ENCODE measurements around the gene SREBF2.
A peak's percentile ranks its signal among the peaks of the same experiment; 100 is the strongest.

SREBF2 gene

DNA sequence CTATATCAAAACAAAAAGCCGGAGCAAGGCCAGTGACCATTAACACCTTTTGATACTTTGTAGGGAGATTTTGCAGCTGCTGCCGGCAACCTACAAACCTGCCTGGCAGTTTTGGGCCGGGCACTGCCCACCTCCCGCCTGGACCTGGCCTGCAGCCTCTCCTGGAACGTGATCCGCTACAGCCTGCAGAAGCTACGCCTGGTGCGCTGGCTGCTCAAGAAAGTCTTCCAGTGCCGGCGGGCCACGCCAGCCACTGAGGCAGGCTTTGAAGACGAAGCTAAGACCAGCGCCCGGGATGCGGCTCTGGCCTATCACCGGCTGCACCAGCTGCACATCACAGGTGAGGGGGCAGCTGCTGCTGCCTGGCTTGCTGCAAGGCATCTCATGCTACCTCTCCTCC lies 47.7 kb downstream of the SREBF2 start:
- no peak for DNase-seq

DNA sequence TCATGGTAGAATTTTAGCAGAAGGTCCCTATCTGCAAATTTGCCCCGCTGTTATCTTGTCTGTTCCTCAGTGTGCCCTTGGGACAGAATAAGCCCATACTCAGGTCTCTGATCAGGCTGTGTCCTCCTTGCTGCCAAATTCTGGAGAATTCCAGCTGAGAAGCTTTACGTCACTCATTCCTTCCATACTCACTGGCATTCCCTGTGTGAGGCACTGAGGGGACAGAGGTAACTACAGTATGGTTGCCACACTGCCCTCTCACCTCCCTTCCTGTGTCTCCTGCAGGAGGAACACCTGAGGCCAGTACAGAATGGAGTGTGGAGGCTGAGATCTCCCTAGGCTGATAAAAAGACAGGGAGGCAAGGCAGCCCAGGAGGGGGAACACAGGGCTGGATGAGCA lies 50.5 kb downstream of the SREBF2 start:
- DNase-seq, result no peak

DNA sequence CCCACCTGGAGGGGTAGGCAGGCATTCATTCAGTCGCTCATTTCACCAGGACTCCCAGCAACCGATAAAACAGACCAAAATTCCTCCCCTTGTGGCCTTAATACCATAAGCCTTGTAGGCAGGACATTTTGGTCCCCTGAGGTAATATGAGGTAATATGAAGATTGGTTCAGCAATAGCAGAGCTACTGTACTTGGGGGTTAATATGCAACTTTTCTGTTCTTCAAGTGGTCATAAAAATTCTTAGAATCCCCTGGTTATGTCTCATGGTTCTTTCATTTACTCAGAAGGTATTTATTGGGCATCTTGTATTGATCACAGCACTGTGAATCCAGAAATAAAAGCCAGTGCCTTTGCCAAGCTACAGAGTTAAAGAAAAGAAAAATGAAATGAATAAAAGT lies 52.2 kb downstream of the SREBF2 start:
- DNase-seq, result no peak

DNA sequence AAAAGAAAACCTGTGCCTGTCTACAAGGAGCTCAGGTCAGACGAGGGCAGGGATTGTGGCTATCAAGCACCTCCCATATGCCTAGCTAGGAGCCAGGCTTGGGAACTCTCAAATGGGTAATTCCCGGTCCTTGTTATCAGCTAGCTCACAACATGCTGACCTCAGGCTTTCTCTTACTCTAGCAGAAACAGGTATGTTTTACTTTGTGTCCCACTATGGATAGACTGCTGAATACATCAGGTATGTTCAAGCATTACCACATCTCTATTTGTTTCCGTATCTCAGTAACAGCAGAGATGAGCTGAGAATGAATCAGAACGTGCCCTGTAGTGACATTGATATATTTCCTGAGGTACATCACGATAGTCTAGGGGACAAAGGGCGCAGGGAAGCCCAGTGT lies 52.6 kb downstream of the SREBF2 start:
- no peak for DNase-seq

DNA sequence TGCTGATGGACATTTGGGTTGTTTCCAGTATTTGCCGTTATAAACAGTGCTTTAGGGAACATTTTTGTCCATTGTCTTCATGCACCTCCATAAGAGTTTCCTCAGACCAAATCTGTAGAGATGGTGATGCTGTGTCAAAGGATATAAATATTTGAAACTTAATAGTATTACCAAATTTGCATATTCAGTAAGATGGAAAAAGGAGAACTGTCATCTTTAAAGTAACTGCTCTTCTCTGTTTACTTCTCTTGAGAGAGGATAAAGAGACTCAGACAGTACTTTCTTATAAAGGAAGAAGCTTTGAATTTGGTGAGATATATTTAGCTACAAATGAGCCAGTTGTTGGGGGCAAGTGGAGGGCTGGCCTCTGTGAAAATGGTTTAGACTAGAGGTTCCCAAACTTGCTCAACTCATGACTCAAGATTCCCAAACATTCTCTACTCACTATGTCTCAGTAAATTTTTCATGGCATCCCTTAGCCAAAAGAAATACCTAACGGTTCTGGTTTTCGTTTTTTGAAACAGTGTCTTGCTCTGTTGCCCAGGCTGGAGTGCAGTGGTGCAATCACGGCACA lies 55.8 kb downstream of the SREBF2 start:
- DNase-seq, result no peak

DNA sequence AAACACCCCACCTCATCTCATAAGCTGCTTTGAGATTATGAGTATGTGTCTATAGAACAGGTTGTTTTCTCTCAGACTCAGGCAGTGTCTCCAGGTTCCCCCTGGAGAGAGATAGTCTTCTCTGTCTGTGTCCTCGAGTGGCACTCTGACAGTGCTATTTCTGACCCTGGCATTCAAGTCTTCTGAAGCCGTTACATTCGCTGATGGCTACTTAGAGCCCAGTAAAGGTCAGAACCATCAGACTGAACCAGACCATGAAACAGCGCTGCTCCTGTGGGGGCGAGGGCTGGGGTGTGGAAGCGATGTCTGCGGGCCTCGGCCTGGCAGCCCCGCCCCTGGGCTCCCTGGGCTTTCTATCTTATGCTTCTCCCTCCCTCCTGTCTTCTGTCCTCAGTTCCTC lies 58.5 kb downstream of the SREBF2 start:
- no peak for DNase-seq

DNA sequence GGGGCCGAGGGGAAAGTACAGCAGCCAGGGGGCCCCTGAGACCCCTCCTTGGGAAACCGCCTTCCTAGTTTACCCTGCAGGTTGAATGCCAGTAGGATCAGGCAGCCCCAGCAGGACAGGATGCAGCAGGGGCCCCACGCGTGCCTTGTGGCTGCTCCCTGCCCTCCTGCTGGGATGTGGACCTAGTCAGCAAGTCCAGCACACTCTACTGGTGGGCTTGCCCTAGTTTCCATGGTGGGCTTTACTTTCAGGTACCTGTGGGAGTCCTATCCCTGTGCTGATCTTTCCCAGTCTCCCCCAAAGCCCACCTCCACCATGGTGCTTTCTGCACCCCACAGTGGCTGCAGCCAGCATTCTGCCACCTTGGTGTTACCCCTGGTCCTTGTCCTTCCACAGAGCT lies 59.8 kb downstream of the SREBF2 start:
- DNase-seq, result no peak

DNA sequence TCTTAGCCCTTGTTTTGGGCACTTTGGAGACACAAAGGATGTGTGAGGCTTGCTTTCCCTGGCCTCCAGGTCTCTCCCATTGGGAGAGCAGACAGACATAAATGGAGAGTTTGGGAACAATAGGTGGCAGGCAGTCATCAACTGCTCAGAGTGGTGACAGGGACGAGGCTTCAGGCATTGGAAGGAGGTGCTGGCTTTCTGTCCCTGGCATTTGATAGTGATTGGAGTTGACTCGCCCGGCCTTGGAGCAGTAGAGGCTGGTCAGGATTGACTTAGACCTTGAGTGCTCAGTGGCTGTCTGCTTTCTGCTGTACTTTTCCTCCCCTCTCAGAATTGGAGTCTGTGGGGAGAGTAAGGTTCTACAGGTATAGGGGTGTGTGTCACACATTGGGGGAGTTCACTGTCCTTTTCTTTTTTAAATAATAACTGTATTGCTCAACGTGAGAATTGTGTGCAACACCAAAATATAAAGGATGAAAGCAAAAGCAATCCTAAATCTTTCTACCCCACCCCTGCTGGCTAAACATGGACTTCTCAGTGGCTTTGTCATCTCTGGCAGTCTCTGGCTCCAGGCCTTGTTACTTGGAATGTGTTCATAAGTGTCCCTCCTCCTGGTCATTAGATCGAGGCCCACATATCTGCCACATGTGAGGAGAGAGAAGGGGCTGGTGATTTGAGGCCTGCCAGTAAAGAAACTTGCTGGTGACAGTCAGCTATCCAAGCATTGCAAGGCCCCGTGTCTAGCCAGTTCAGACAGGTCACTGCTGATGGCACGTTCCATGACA lies 60.9 kb downstream of the SREBF2 start:
- DNase-seq, result no peak

DNA sequence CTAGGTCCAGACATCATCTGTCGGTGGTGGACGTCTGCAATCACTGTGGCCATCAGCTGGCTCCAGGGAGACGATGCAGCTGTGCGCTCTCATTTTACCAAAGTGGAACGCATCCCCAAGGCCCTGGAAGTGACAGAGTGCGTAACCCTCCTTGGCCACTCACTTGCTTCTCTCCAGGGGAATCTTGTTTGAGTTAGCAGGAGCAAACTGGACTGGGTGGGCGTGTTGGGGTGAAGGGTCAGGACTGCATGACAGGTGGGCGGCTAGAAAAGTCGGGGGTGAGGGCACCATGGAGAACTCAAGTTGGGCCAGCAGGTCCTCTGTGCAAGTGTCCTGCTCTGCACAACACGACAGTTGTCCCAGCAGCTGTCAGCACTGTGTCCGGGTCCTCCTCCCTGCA lies 65.7 kb downstream of the SREBF2 start:
- no peak for DNase-seq

DNA sequence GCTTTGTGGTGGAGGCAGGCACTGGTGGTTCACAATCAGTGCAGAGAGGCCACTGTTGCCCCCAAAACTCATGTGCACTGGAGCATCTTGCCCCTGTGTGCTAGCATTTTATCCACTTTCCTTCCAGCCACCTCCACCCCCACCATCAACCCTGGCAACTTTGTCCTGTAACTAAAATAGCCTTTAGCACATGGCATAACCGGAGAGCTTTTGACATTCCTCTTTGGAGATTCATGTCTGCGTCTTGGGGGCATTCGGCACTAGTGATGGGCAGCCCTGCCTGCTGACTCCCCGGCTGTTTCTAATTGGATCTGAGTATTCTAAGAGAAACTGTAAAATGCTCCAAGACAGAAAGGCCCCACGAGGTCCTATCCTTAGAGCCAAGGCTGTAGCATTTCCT lies 66.2 kb downstream of the SREBF2 start:
- no peak for DNase-seq

DNA sequence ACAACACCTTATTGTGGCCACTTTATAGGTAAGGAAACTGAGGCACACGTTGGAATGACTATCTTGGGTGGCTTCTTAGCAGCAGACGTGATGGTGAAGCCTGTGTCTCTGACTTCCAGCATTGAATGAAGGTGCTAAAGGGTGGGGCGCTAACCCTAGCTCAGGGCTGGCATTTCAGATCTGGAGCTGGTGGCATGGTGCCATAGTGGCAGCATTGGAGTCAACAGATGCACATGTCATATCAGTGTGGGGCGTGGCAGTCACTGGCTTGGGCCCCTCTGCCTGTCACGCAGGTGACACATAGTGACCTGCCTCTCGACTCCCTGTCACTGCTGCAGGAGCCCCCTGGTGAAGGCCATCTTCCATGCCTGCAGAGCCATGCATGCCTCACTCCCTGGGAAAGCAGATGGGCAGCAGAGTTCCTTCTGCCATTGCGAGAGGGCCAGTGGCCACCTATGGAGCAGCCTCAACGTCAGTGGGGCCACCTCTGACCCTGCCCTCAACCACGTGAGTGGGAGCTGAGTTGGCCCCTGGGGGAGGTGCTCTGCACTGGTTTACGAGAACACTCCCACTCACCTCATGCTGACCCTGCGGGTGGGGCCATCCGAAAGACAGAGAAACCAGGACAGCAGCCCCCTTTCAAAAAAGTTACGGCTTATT lies 67.2 kb downstream of the SREBF2 start:
- no peak for DNase-seq

DNA sequence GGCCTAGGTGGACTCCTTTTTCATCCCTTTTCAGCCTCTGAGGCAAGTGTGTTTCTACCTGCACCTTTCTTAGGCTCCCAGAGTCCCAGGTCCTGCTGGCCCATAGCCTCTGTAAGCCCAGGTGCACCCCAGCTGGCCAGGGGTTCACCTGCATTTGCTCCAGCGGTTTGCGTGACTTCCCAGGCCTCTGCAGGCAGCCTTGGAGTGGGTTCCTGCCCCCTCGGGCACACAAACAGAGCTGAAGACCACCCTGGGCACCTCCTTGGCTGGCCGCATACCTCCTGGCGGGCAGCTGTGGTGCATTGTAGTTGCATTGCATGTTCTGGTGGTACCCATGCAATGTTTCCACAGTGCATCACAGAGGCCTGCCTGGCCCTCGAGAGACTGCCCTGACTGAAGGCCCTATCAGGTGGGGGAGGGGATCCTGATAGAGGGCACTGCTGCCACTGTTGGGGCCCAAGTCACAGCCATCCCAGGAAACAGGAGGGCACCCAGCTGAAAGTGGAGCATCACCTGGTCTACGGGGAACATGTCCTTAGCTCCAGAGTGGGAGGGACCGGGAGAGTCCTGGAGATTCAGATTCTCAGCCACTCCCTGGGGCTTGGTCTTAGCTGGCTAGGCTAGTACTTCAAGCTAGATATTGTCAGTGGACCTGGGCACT lies 67.9 kb downstream of the SREBF2 start:
- no peak for DNase-seq

DNA sequence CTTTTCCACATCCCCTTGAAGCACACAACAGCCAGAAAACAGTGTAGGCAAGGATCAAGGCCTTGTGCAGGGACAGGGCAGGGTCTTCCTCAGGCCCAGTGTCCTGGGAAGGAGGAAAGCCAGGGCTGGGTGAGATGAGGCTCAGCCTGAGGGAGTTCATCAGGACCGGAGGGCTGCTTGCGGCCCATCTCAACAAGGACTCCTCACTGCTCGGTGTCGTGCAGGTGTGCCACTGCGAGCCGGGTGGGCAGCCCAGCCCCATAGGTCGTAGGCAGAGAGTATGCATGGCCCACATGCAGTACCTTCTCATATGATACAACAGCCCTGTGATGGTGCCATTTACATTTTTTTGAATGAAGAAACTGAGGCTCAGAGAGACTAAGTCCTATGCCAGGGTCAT lies 69.1 kb downstream of the SREBF2 start:
- no peak for DNase-seq

DNA sequence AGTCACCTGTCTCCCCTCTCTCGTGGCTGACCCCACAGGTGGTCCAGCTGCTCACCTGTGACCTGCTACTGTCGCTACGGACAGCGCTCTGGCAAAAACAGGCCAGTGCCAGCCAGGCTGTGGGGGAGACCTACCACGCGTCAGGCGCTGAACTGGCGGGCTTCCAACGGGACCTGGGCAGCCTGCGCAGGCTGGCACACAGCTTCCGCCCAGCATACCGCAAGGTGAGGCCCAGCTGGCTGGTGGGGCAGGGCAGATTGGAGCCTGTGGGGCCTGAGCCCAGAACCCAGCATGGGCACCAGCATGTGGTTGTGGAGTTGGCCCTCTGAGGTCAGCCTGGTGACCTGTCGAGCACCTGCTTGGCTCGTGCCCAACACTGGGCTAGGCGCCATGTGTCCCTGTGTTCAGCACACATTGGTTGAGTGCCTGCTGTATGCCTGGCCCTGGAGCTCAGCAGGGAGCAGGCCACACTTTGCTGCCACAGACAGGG lies 70.1 kb downstream of the SREBF2 start:
- no peak for DNase-seq

DNA sequence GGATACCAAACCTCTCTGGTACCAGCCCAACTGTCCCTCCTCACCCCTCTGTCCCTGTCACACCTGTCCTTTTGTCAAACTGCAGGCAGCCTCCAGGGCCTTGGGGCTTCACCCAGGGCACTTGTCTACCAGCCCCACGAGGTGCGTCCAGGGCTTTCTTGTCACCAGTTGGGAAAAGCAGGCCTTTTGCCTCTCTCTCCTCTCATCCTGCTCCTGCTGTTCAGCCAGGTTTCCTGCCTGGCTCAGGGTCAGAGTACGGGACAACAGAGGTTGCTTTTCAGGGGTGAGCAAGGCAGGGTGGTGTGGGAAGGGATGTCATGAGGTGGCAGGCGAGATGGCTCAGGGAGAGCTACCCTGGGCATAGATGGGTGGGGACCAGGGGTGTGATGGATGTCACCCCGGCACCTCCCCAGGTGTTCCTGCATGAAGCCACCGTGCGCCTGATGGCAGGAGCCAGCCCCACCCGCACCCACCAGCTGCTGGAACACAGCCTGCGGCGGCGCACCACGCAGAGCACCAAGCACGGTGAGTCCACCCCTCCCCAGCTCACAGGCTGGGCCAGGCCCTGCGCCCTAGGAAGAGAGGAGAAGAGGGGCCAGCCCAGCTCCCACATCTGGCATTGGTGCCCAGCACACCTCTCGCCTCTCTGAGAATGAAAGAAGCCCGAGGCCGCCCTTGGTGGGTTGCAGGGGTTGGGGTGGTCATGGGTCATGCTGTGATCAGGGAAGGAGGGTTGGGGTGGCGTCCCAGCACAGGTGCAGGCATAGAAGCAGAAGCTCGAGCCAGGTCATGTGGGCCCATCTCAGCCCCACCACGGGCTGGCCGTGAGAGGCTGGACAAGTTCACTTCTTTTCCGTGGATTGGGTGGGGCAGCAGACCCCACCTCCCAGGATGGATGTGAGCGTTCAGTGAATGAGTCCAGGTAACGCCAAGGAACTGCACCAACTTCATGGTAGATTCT lies 71.8 kb downstream of the SREBF2 start:
- no peak for DNase-seq

DNA sequence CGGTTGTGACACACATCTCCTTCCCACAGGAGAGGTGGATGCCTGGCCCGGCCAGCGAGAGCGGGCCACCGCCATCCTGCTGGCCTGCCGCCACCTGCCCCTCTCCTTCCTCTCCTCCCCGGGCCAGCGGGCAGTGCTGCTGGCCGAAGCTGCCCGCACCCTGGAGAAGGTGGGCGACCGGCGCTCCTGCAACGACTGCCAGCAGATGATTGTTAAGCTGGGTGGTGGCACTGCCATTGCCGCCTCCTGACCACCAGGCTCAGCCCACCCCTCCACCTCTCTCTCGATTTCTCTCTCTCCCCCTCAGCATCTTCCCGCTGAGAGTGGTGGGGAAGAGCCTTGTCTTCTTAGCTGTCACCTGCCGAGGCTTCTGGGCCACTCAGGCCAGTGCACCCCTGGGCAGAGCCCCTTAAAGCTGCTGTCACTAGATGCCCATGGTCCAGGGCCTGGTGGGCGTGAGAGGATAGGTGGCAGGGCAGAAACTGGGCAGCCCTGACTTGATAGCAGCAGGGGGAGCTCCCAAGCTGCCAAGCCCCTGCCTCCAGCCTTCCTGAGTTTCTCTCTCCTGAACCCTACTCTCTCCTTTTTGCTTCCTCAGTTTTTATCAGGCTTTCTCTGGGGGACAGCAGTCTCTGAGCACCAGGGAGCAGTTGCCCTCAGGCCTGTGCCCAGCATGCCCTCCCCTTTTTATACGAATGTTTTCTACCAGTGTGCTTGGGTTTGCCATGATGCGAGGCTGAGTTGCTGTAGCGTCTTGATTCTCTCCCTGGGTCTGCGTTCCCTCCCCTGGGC lies 72.7 kb downstream of the SREBF2 start:
- no peak for DNase-seq

DNA sequence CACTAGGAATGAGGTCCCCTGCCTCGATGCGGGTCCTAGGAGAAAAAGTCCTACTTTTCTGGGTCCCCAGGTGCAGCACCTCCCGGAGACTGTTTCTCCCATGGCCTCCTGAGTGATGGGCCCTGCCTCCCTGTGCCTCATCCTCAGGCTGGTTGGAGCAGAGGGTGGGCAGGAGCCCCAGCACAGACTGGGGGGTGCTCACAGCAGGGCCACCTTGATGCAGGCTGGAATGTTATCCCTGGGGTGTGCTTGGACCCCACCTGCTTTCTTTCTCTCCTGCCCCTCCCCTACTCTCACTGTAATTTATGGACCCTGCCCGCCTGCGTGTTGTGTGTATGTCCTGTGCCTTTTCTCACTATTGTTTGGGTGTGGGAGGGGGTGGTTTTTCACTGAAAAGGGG lies 73.9 kb downstream of the SREBF2 start:
- DNase-seq, result no peak

DNA sequence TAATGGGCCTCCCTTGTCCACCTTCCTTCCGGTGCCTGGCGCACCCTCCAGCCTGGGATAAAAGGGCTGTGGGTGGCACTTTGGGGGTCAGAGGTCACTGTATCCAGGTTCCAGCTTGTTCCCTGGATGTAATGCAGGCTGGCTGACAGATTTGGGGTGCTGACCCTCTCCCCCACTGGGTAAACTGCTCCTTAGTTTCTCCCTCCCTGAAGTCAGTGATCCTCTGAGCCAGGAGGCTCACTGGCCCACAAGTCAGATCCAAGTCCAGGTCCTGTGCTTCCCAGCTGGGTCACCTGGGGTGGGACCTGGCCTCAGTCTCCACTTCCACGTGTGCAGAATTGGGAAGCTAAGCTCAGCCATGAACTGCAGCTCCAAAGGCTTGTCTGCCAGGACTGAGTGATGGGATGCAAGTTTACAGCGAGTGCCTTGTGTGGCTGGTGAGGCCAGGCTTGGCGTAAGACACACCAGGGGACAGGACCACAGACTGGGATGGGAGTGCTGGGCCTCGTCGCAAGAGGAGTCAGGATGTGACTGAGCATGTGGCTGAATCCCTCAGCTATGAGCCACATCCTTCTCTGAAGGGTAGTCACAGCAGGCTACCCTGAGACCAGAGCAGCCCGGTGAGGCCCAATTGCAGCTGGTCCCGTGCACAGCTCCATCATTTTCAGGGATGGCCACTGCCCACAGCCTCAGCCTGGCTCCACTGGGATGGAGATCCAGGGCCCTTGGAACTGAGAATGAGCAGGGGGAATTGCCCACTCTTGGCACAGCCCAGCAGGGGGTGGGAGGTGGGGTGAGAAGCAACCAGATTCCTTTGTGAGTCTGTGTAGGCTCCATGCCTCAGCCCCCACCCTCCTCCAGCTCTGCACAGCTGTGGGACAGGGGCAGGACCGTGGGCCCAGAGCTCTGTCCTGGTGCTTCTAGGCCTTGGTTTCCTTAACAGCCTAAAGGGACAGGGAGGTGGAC lies 74.8 kb downstream of the SREBF2 start:
- no peak for DNase-seq

DNA sequence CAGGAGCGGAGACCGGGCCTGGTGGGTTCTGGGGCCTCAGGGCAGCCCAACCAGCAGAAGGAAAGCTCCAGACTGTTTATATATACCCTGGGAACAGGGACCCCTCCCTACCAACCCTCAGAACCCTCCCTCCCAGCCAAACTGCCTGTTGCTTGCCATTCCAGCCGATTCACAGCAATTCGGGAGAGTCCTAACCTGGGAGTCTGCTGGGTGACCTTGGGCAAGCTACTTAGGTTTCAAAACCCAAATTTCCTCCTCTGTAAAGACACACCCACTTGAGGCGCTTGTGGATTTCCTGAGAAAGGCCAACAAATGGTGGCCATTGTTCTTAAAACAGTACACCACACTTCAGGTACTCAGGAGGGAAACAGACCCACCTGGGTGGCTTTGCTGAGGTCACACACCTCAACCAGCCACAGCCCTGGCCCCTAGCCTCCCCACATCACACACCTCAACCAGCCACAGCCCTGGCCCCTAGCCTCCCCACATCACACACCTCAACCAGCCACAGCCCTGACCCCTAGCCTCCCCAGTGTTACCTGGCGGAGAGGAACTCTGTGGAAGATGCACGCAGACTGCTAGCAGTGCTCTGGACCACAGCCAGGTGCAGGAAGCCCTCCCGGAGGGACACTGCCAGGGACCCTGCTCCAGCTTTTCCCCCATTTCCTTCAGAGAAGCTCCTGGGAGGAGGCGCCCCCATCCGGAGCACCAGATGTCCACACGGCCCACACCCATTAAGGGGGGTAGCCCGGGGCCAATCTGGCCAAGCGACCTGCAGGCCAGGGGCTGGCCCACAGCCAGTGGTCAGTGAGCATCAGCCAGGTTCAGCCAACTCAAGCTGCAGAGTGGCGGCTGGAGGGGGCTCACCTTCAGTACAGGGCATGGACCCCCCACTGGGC lies 75.8 kb downstream of the SREBF2 start:
- peak; percentile 49 for DNase-seq

Data from CD4-positive, alpha-beta T cell treated with Interleukin-12 subunit alpha and Interleukin-12 subunit beta, for 1 hour (primary cell).